UCSD-AML1 (cell line): ENCODE measurements around the gene ALOX5AP.

ENCODE experiments used
- DNase-seq: peaks from one replicate; lab custom pipeline; 2025; ENCODE audit not compliant: unreplicated experiment; lab: John Stamatoyannopoulos, UW

Gene ALOX5AP

DNA sequence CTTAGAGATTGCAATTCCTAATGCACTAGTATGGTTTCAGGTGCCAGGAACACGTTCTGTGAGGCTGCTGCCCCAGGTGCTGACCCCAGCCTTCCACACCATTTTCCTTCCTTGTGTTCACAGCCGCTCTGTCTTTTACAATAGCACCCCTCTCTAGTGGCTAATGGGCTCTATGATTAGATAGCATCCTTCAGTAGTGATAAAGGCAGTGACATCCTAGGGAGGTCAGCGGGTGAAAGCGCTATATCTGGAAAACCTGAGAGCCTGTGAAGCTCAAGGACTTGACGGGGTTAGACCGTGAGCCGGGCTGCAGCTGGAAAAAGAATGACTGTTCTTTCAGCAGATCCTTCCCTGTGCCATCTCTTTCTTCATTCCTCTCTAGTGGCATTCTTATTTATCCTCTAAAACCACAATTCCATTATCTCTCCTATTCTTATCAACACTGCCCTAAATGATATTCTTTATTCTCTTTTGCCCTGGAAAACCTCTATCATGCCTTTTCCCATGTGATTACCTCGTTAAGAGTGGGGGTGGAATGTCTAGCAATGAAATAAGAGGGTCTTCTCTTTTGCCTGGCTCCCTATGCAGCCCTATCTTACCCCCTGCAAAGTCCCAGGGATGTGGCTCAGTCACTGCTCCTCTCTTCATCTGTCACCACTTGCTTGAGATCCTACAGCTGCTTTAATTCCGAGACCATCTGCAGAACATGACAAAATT lies 21.8 kb downstream of the ALOX5AP start:
- no peak for DNase-seq

DNA sequence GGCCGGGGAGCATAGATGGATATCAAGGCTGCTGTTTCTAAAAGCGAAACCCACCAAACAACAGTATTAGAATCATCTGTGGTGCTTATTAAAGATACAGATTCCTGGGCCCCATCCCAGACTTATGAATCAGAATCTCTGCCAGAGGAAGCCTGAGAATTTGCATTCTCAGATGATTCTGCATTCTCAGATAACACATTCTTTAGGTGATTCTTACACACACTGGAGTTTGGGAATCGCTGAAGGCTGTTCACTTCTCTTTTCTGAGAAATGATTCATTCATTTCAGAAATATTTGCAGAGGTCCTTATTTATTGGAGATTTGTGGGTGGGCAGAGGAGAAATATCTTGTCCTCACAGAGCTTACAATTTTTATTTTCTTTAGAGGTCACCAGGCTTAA lies 24.4 kb downstream of the ALOX5AP start:
- DNase-seq, result no peak

DNA sequence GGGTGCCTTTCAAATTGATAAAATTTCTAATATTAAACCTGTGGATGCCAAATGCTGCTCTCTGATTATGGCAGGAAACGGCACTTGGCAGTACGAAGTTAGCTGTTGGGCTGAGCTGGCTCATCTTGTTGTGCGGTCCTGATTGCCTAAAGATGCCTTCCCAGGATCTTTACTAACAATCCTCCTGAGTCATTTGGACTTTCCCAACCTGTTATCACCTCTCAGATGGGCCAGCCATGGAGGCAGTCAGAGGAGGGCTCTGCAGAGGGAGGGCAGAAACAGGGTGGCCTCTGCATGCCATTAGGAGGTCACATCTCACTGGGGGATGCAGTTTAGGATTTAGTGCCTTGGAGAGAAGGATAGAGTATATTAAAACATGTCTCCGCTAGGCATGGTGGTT lies 27.3 kb downstream of the ALOX5AP start:
- DNase-seq, result no peak

DNA sequence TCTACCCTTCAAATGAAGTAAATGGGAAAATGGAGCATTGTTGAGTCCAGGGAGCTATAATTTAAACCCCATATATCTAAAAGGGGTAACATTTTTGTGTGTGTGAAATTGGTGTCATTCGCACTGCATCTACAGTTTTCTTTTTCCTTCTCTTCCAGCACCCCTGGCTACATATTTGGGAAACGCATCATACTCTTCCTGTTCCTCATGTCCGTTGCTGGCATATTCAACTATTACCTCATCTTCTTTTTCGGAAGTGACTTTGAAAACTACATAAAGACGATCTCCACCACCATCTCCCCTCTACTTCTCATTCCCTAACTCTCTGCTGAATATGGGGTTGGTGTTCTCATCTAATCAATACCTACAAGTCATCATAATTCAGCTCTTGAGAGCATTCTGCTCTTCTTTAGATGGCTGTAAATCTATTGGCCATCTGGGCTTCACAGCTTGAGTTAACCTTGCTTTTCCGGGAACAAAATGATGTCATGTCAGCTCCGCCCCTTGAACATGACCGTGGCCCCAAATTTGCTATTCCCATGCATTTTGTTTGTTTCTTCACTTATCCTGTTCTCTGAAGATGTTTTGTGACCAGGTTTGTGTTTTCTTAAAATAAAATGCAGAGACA lies 28.6 kb downstream of the ALOX5AP start:
- no peak for DNase-seq

DNA sequence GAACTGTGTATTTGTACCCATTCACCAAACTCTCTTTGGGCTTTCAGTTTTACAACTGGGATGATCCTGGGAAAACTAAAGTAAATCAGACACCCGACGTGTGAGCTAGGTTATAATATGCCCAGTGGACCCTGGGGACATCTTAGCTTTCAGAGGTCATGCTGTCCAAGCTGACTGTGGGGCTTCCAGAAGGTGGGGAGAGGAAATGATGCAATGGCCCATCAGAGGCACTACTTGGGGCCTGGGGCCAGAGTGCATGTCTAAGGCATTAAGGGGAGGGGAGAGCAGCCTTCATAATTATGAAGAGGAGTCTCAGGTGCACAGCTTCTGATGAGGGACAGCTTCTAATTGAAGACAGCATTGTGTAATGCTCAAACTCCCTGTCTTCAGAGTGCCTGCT lies 30.9 kb downstream of the ALOX5AP start:
- DNase-seq, result no peak

DNA sequence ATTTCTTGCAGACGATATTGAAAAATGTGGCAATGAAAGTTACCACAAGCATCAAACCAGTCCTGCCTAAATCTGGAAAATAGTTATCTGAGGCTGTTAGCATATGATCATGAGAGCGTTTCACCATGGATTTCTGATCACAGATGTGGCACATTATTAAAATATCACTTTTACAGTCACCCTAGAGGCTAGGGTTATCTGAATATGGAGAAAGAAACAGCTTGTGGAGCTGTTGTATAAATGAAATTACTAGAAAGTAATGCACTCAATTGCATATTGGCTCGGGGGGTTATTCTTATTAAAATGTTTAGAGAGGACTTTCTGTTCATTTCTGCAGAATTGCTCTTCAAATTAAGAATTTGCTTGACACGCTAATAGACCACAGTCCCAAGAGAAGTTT lies 35.6 kb downstream of the ALOX5AP start:
- DNase-seq, result no peak

DNA sequence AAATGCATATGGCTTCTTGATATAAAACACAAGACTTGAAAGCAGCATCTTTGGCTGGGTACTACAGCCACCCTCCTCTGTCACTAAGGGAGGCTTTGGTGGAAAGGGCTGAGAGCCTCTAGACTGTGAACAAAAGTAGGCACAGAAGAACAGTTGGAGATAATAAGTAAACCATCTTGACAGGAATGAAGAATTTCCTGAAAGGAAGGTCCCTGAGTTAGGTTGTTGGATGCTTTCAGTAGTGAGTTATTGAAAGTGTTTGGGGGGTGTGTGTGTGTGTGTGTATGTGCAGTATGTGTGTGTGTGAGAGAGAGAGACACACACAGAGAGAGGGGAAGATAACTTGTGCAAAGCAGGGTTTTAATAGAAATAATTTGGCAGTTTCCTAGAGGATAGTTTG lies 38.2 kb downstream of the ALOX5AP start:
- no peak for DNase-seq

DNA sequence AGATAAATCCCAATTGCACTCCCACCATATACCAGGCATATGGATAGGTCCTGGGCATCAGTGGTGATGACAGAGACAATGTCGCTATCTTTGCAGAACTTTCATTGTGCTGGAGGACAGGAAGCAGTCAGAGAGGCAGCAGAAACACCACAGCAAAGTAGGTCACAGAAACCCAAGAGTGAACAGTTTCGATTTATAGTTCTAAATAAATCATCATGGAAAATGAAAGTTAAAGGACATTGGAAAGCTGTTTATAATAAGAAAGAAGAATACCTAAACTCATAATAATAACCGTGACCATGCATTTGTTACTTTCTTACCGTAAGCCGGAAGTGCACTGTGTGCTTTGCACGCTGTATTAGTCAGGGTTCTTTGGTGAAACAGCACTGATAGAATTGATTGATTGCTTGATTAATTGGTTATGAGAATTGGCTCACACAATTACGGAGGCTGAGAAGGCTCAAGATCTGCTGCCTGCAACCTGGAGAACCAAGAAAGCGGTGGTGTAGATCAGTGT lies 38.9 kb downstream of the ALOX5AP start:
- DNase-seq, result no peak

DNA sequence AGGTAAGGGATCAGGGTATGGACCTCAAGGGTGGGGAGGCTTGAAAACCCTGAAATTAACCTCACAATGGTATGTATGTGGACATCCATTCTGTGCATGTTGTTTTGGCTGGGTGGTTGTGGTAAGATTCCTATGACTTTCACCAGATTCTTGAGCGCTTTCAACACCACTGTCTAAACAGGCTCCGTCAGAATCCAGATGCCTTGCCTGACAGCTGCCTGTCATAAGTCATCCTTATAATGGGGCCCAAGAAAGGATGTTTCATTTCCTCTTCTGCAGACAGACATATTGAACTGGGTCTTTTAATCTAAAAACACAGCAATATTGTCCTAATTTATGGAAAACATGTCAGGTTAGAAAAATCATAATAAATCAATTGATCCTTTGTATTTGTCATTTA lies 41.3 kb downstream of the ALOX5AP start:
- no peak for DNase-seq

DNA sequence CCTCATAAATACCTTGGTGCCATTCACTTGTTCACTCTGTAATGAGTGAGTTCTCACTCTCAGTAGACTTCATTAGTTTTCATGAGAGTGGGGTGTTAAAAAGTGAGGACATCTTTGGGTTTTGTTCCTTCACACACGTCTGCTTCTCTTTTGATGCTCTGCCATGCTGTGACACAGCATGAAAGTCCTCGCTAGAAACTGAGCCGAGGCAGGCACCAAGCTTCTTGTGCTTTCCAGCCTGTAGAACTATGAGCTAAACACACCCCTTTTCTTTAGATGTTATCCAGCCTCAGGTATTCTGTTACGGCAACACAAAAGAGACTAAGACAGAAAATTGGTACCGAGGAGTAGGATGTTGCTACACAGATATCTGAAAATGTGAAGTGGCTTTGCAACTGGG lies 43.7 kb downstream of the ALOX5AP start:
- DNase-seq, result no peak

DNA sequence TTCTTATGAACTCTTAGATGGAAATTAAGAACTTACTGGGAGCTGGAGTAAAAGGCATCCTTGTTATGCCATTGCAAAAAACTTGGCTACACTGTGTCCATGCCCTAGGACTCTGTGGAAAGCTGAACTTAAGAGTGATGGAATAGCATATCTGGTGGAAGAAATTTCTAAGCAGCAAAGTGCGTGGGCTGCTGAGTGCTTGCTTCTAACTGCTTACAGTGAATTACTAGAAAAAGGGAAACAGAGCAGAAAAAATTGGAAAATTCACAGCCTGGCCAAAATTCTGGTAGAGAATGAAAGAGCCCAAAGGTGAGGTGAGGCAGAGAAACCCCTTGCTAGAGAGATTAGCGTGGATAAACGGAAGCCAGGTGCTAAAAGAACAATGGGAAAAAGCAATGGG lies 44.3 kb downstream of the ALOX5AP start:
- no peak for DNase-seq

DNA sequence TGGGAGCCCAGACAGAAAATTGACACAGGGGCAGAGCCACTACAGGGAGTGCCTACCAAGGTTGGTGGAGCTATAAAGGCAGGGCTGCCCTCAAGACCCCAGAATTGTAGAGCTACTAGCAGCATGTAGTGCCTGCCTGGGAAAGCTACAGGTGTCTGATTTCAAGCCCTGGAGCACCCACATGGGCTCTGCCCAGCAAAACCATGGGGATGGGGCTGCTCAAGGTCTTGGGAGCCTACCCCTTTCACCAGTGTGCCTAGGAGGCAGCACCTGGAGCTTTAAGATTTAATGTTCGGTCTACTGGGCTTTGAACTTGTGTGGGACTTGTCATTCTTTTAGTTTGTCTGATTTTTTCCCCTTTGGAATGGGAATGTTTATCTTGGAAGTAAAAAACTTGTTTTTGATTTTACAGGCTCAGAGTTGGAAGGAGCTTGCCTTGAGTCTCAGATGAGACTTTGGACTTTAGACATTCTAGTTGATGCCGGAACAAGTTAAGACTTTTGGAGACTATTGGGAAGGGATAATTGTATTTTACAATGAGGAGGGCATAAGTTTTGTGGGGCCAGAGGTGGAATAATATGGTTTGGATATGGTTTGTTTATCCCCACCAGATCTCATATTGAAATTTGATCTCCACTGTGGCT lies 45.1 kb downstream of the ALOX5AP start:
- DNase-seq, result no peak

DNA sequence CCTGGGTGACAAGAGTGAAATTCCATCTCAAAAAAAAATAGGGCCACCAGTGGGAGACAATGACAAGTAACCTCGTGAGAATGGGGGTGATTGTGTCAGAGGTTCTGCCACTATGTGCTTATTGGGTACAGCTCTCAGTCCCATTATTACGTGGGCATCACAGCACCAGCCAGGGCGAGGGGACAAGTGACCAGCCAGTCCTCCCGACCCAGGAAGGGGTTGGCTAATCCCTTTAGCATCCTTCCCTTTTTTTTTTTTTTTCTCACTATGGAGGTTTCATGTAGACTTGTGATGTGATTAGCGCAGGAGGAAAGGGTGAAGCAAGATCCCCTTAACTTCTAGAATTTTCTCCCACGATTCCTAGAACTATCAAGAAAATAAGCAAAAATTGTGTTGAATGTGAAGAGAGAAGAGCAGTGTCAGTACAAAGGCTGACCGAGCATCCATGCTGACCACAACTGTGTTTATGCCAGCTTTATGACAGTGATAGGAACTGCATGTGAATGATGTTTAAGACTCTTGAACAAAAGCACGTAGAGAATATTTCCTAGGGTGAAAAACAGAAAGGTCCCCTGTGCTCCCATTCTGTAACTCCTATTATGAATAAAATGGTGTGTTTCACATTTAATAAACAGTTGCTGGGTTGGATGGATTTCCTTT lies 50.0 kb downstream of the ALOX5AP start:
- no peak for DNase-seq

DNA sequence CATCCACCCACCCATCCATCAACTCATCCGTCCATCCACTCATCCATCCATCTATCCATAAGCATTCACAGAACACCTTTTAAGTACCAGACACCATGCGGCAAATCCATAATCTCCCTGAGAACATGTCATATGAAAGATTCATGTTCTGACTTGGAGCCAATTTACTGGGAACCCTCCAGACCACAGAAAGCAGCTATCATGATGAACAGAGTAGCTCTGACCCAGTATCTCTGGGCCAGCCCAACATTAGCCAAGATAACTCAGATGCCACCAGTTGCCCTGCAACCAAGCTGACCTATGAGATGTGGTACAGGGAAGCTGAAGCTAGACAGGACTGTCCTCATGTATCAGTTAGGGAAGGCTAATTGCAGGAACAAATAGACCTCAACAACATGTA lies 51.3 kb downstream of the ALOX5AP start:
- DNase-seq, result no peak

DNA sequence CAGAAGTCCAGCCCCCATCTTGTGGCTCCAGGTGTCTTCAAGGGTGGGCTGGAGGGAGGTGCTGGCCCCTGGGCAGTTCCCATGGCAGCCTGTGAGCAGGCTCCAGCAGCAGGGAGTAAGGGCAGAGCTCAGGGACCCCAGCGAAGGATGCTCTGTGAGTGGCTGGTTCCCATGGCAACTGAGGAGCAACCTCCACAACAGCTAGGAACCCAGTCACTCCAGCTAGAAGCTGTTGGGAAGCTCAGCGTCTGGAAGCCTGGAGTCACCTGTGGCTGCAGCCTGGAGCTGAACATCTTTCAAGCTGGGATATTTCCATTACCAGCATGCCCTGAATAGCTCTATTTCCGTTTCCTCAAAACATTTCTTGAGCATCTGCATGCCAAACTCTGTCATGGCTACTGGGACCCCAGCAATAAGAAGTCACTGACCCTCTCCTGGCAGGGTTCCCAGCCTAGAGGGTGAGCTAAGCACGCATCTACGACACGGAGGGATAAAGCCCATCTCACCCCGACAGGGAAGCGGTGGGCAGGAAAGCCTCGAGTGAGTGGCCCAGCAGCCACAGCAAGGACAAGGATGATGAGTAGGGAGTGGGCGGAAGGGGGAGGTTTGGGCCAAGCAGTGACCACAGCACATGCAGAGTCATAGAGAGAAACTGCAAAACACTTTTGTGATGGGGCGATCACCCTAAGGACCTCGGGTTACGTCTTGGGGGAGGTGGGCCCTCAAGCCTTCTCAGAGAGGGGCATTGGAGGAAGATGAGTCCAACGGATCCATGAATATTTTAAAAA lies 52.6 kb downstream of the ALOX5AP start:
- DNase-seq, result no peak

DNA sequence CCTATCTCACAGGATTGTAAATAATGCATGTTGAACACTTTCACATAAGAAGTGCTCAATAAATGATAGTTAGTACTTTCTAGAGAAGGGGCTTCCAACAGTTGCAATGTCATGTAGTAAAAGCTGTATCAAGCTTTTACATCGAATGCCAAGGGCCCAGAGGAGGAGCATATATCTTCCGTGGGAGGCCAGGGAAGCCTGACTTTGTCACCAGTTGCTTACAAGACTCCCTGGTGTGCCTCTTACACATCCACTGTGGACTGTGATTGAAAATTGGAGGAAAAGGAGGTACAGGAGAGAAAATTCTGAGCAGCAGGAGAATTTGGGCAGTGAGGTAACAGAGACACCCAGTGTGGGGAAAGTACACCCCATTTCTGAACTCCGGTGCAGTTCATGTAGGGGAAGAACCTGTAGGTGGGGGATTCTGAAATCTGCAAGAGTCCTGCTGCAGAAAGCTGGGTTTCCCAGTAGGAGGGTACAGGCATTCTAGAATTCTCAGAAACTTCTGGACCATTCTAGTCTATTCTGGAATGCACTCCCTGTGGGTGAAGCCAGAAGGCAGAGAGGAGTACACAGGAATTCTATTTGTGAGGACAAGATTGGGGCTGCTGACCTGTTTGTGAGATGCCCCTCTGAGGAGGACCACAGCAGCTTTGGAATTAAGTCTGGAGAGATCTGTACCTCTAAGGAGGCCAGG lies 54.0 kb downstream of the ALOX5AP start:
- no peak for DNase-seq

DNA sequence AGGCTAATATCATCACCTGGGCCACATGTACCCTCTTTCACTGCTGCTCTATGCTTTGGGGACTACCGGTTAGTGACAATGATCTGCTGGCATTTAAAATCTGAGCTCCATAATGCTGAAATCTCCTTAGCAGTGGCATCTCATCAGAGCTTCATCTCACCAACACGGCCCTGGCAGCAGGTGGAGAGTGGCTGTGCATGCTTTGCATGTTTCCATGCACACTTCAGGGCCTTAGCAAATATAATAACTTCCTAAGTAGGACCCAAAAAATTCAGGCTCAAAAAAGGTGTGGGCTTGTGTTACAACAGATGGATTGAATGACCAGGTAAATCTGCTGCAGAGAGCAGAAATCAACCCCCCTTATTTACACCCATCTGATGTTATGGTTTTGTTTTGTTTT lies 55.2 kb downstream of the ALOX5AP start:
- DNase-seq, result no peak

DNA sequence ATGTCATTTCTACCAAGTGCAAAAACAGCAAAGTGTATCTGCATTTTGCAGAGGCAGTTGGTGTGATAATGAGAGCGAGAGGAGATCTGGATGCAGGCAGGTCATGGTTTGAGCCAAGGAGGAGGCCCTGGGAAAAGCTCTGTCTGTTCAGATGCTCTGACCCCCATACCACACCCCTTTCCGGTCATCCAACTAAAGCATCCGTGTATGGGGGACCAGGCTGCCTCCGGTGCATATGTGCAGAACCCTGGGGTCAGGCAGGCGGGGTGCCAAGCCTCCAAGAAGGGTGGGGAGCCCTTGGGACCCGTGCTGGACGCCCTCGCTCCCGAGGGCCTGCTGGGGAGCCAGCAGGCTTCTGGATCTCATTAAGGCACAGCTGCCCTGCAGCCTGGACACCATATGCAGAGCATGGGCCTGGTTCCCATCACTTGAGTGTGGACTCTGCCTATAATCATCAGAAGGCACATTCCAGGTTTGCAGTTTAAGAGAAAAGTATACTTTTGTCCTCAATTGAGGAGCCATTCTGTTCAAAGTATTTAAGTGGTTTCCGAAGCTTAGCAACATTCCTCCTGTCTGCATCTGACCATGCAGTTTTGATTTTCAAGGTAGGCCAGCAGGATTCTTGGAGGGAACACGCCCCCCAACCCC lies 56.1 kb downstream of the ALOX5AP start:
- DNase-seq, result no peak

DNA sequence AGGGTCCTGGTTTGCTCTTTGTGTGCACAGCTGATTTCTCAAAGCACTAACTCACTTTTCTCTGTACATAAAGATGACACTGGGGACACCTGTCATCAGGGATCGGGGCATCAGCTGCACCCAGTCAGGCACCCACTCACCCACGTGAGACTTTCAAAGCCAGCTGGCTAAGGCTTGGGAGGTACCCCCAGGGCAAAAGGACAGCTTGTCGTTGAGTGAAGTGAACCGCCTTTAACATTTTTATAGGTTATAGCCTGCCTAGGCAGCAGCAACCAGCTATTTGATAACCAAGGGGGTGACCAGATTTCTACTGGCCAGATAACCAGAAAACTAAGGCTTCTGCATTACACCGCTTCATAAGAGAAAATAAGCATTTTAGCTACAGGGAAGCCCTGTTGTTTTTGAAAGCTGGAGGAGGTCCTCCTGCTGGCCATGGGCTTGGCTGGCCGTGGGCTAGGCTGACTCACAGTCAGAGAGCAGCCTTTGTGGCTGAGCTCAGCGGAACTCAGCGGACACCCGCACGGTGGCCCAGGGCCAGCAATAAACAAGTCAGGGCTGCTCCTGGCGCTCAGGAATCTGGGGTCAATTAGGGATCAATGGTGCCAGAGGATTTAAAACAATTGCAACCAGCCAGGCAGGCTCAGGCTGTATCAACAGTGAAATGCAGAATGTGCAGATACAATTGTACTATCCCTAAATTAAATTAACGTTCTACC lies 57.1 kb downstream of the ALOX5AP start:
- DNase-seq, result no peak
